HCT116 (cell line): ENCODE measurements around the gene RAP1GAP2. TPM values are rescaled to one million over a fixed set of nuclear protein-coding genes. Genes with fewer than 3 reads are reported as not detected.

Source experiments
- ATAC-seq: fragments of 200-7000 bp; cut with Tn5 transposase; 2 replicates; pipeline ENCODE4 v1.9.1; 2020; ENCODE audit warnings: mild to moderate bottlenecking, moderate library complexity
- BruUV-seq: library from RNA; stranded (reverse); fragments of 400-500 nt; replicated peaks from 2 replicates; lab custom pipeline; 2021; lab: Mats Ljungman, UMichigan
- CTCF ChIA-PET: fragments of 300-600 bp; sonication (Branson Sonifier 250); formaldehyde crosslinking; loops from one replicate; lab custom pipeline; 2021; ENCODE audit warnings: antibody characterized with exemption; lab: Charles Lee
- POLR2A ChIA-PET: fragments of 300-600, 350-600 bp; sonication (Branson Sonifier 250); formaldehyde crosslinking; loops from one replicate; lab custom pipeline; 2021; ENCODE audit warnings: antibody characterized with exemption; lab: Charles Lee
- RAD21 ChIA-PET, 2 experiments: fragments of 300-600 bp; sonication (Branson Sonifier 250); formaldehyde crosslinking; loops; one replicate each; lab custom pipeline; 2023; ENCODE audit warnings: low total read pairs in 2 of 2; ENCODE audit not compliant: uncharacterized antibody in 2 of 2, unreplicated experiment in 2 of 2, low non-redundant PET in 1 of 2; lab: Charles Lee
- DNase-seq: peaks from one replicate; pipeline ENCODE4 v3.0.0-alpha.2; 2010; ENCODE audit warnings: low read depth, low spot score
- H2AFZ ChIP-seq: fragments of 200-600 bp; shearing (Covaris generic), sonication (generic); 2 replicates; pipeline ENCODE4 v1.6.1; 2017; ENCODE audit warnings: low read depth, mixed run types, mixed read lengths, antibody characterized with exemption, low read length; ENCODE audit not compliant: poor library complexity, severe bottlenecking
- H3K27ac ChIP-seq: 2 replicates; pipeline ENCODE4 v1.5.1; 2012; ENCODE audit warnings: low read depth, low read length
- H3K27me3 ChIP-seq: fragments of 200-600 bp; sonication (generic); 2 replicates; pipeline ENCODE4 v1.6.1; 2016; ENCODE audit warnings: mixed run types, low read length, mixed read lengths; ENCODE audit not compliant: insufficient read depth
- H3K36me3 ChIP-seq, 2 experiments: fragments of 200-500 bp in 1 of 2; fragments of 200-600 bp in 1 of 2; sonication (Bioruptor generic) in 1 of 2; sonication (generic) in 1 of 2; 2 replicates each; pipeline versions ENCODE4 v1.5.1 to v1.6.1; 2014 to 2016; ENCODE audit warnings: low read length in 2 of 2, inconsistent platforms in 1 of 2, mixed read lengths in 1 of 2, mixed run types in 1 of 2; ENCODE audit not compliant: insufficient read depth in 2 of 2, control insufficient read depth in 1 of 2
- H3K4me1 ChIP-seq, 2 experiments: fragments of 200-600 bp in 1 of 2; sonication (generic) in 1 of 2; 2 replicates each; pipeline versions ENCODE4 v1.5.1 to v1.6.1; 2012 to 2017; ENCODE audit warnings: low read length in 2 of 2, inconsistent platforms in 1 of 2, mild to moderate bottlenecking in 1 of 2, mixed read lengths in 1 of 2, mixed run types in 1 of 2, moderate library complexity in 1 of 2; ENCODE audit not compliant: insufficient read depth in 2 of 2, control insufficient read depth in 1 of 2
- H3K4me2 ChIP-seq: fragments of 200-600 bp; sonication (generic); 2 replicates; pipeline ENCODE4 v1.6.1; 2017; ENCODE audit warnings: mixed run types, low read length, mixed read lengths
- H3K4me3 ChIP-seq, 2 experiments: fragments of 200-600 bp in 1 of 2; sonication (generic) in 1 of 2; replicated peaks in 1 of 2; 2 replicates each; pipeline ENCODE4 v1.5.1; 2011 to 2016; ENCODE audit warnings: low read length in 2 of 2, control low read depth in 1 of 2, low read depth in 1 of 2, mild to moderate bottlenecking in 1 of 2, mixed read lengths in 1 of 2, mixed run types in 1 of 2
- H3K79me2 ChIP-seq: fragments of 200-600 bp; sonication (generic); 2 replicates; pipeline ENCODE4 v1.6.1; 2017; ENCODE audit warnings: mild to moderate bottlenecking, mixed run types, low read length, moderate library complexity, mixed read lengths; ENCODE audit not compliant: insufficient read depth
- H3K9ac ChIP-seq: fragments of 200-600 bp; sonication (generic); 2 replicates; pipeline ENCODE4 v1.6.1; 2016; ENCODE audit warnings: low read length, mixed read lengths
- H3K9me2 ChIP-seq: fragments of 200-600 bp; sonication (generic), shearing (Covaris generic); 2 replicates; pipeline ENCODE4 v1.6.1; 2017; ENCODE audit warnings: mixed run types, mild to moderate bottlenecking, moderate library complexity; ENCODE audit not compliant: insufficient read depth
- H3K9me3 ChIP-seq, 2 experiments: fragments of 200-500 bp in 1 of 2; fragments of 200-600 bp in 1 of 2; sonication (Bioruptor generic) in 1 of 2; sonication (generic) in 1 of 2; 2 replicates each; pipeline ENCODE4 v1.6.1; 2014 to 2017; ENCODE audit warnings: low read length in 2 of 2, mixed read lengths in 2 of 2, inconsistent platforms in 1 of 2, low read depth in 1 of 2, mild to moderate bottlenecking in 1 of 2, mixed run types in 1 of 2, moderate library complexity in 1 of 2; ENCODE audit not compliant: control insufficient read depth in 1 of 2, insufficient read depth in 1 of 2
- H4K20me1 ChIP-seq: fragments of 200-600 bp; sonication (generic), shearing (Covaris generic); 2 replicates; pipeline ENCODE4 v1.6.1; 2017; ENCODE audit warnings: mixed run types, mild to moderate bottlenecking, moderate library complexity; ENCODE audit not compliant: insufficient read depth
- EGR1 ChIP-seq: IDR thresholded peaks from 2 replicates; pipeline ENCODE4 v1.6.1; 2012; ENCODE audit warnings: low read depth
- JUND ChIP-seq: IDR thresholded peaks from 2 replicates; pipeline ENCODE4 v1.6.1; 2012
- RAD21 ChIP-seq: IDR thresholded peaks from 2 replicates; pipeline ENCODE4 v1.6.1; 2012; ENCODE audit warnings: low read depth, mild to moderate bottlenecking
- ZNF274 ChIP-seq: fragments of 200-500 bp; sonication (Bioruptor generic); IDR thresholded peaks from 2 replicates; pipeline ENCODE4 v1.6.1; 2014; ENCODE audit warnings: mild to moderate bottlenecking, low read depth, low read length, inconsistent platforms
- intact Hi-C: fragments of 100-400 bp; cut with micrococcal nuclease; formaldehyde crosslinking; loops from 2 replicates; pipeline ENCODE4 v1.10.0; 2022
- total RNA-seq: library from RNA; stranded (reverse); gene quantifications from one replicate; pipeline ENCODE4 v1.2.1, GENCODE V29; 2021; ENCODE audit not compliant: unreplicated experiment
- TF ChIP-seq, protein P1 (sequence below), 3 experiments: fragments of 200-600 bp in 1 of 3; sonication (generic) in 1 of 3; IDR thresholded peaks in 2 of 3; conservative IDR thresholded peaks in 1 of 3; 2 replicates each; pipeline ENCODE4 v1.5.1; 2012 to 2017; ENCODE audit warnings: low read depth in 2 of 3, low read length in 2 of 3, antibody characterized with exemption in 1 of 3, borderline replicate concordance in 1 of 3, control low read depth in 1 of 3, mild to moderate bottlenecking in 1 of 3, mixed read lengths in 1 of 3, mixed run types in 1 of 3, moderate library complexity in 1 of 3; ENCODE audit not compliant: insufficient read depth in 1 of 3
- TF ChIP-seq, protein P2 (sequence below): IDR thresholded peaks from 2 replicates; pipeline ENCODE4 v1.6.1; 2012; ENCODE audit warnings: low read depth

The RAP1GAP2 gene
- total RNA-seq, 1 experiment from 2014 or later: 54.6 TPM

DNA sequence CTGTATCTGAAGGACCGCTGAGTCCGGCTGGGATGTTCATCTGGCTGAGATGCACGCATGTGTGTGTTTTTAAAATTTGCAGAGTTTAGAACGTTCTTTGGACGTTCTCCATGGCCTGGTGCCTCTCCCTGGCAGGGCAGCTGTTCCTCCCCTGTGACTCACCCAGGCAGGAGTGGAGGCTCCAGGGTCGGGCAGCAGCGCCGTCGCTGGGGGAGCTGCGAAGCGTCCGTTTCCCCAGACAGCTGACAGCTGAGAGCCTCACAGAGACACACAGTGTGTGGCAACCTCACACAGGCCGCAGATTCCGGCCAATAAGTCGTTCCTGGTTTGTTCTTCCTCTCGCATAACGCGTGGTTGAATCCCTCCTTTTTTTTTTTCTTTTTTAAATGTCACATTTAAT lies 186.6 kb downstream of the RAP1GAP2 start:
- CTCF ChIA-PET: no interaction called here
- Histone ChIP-seq H3K79me2 (no peaks in the 10 kb centered on the region), H3K9me2 (no peaks in the 10 kb centered on the region), H3K4me1 (no peaks in the 10 kb centered on the region), H3K27ac (no peak overlapping the region), H2AFZ (no peak overlapping the region), H3K4me3 (no peak overlapping the region), H3K27me3 (no peaks in the 10 kb centered on the region), H4K20me1 (no peaks in the 10 kb centered on the region; the same call in 1 of the 2 replicates), H3K9me3 (no peaks in the 10 kb centered on the region), H3K36me3 (peaks cover 22 to 50% of the 10 kb centered on the region in 2 experiments), H3K4me2 (no peak overlapping the region), H3K9ac (no peak overlapping the region)
- BruUV-seq: no TSS peak
- intact Hi-C loops: no loop called here
- POLR2A ChIA-PET: no interaction called here
- TF ChIP-seq ZNF274 (no peak), RAD21 (no peak), EGR1 (no peak), JUND (no peak)
- TF ChIP-seq, protein P1, sequence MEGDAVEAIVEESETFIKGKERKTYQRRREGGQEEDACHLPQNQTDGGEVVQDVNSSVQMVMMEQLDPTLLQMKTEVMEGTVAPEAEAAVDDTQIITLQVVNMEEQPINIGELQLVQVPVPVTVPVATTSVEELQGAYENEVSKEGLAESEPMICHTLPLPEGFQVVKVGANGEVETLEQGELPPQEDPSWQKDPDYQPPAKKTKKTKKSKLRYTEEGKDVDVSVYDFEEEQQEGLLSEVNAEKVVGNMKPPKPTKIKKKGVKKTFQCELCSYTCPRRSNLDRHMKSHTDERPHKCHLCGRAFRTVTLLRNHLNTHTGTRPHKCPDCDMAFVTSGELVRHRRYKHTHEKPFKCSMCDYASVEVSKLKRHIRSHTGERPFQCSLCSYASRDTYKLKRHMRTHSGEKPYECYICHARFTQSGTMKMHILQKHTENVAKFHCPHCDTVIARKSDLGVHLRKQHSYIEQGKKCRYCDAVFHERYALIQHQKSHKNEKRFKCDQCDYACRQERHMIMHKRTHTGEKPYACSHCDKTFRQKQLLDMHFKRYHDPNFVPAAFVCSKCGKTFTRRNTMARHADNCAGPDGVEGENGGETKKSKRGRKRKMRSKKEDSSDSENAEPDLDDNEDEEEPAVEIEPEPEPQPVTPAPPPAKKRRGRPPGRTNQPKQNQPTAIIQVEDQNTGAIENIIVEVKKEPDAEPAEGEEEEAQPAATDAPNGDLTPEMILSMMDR (IDR thresholded peaks at IDR 0.05 in 2 of 3, conservative IDR thresholded peaks at IDR 0.05 in 1 of 3; ENCODE audit: borderline replicate concordance in 1 of 3, insufficient read depth in 1 of 3, low read depth in 2 of 3, low read length in 2 of 3): no peak
- TF ChIP-seq, protein P2, sequence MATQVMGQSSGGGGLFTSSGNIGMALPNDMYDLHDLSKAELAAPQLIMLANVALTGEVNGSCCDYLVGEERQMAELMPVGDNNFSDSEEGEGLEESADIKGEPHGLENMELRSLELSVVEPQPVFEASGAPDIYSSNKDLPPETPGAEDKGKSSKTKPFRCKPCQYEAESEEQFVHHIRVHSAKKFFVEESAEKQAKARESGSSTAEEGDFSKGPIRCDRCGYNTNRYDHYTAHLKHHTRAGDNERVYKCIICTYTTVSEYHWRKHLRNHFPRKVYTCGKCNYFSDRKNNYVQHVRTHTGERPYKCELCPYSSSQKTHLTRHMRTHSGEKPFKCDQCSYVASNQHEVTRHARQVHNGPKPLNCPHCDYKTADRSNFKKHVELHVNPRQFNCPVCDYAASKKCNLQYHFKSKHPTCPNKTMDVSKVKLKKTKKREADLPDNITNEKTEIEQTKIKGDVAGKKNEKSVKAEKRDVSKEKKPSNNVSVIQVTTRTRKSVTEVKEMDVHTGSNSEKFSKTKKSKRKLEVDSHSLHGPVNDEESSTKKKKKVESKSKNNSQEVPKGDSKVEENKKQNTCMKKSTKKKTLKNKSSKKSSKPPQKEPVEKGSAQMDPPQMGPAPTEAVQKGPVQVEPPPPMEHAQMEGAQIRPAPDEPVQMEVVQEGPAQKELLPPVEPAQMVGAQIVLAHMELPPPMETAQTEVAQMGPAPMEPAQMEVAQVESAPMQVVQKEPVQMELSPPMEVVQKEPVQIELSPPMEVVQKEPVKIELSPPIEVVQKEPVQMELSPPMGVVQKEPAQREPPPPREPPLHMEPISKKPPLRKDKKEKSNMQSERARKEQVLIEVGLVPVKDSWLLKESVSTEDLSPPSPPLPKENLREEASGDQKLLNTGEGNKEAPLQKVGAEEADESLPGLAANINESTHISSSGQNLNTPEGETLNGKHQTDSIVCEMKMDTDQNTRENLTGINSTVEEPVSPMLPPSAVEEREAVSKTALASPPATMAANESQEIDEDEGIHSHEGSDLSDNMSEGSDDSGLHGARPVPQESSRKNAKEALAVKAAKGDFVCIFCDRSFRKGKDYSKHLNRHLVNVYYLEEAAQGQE: no peak
- no peak for ATAC-seq
- RAD21 ChIA-PET: no interaction called here
- no peak for DNase-seq
